Activated naive CD4-positive, alpha-beta T cell treated with anti-CD3 and anti-CD28 coated beads, Interleukin-2, amount 50 U/mL, for 16 hours (primary cell): ENCODE results near the gene ATP13A5.

Experiments
- DNase-seq: peaks from one replicate; pipeline ENCODE4 v3.0.0-alpha.2; 2020

Gene ATP13A5

GRCh38 chr3:193347521-193348501 is 30.7 kb downstream of the ATP13A5 start:
- no peak for DNase-seq

GRCh38 chr3:193346259-193346658 is 32.3 kb downstream of the ATP13A5 start:
- DNase-seq: no peak

DNA sequence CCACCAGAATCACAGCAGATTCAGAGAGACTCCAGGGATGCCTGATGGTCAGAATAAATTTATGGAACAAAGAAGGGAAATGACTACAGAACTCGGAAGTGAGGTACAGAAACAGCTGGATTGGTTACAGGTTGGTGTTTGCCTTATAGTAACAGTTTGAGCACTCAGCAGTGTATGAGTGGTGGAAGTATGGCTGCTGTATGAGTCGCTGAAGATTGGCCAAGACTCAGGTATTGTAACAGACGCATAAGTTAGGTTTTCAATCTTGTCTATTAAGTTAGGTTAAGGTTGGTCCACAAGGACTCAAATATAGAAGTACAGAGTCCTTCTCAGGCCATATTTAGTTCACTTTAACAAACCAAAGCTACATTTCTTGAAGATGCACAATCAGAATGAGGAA is 33.1 kb downstream of the ATP13A5 start:
- DNase-seq: no peak

GRCh38 chr3:193344486-193344885 is 34.1 kb downstream of the ATP13A5 start:
- DNase-seq: no peak

DNA sequence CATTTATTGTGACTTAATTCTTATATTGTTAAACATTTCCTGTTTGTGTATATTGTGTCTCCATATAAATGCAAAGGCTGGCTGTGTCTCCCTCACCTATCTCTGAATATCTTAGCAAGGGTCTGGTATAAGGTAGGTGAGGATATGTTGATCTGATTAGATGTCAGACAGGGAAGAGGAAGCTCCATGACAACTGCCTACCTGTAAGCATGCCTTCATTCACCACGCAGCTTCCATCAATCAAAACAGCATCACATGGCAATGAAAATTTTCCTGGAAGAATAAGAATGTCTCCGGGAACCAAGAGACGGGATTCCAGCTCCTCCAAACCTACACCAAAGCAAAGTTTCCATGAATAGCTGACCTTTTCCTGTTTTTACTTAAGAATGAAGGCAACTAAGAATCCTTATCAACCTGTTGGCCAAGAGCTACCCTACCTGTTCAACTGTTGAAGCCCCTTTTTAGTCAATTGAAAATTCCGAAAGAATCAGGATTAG is 34.8 kb downstream of the ATP13A5 start:
- no peak for DNase-seq

DNA sequence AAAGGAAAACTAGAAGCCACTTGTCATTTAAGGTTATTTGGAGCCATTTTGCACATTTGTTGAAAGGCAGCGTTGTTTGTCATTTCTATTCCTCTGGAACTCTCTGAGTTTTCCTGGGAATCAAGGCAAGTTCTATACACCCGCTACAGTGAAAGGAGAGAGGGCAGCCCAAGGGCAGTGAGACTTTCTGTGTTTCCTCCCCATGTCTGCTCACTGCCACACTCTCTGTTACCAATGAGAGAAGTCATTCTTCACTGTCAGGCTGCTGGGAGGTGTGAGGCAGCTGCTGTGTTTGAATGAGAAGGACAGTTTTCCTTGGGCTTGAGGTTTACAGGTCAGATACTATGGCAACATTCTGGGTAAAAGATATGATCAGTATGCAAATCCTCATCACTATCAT is 36.0 kb downstream of the ATP13A5 start:
- no peak for DNase-seq

- no peak for DNase-seq
Observed at GRCh38 chr3:193335031-193335430, 43.5 kb downstream of the ATP13A5 start.

DNA sequence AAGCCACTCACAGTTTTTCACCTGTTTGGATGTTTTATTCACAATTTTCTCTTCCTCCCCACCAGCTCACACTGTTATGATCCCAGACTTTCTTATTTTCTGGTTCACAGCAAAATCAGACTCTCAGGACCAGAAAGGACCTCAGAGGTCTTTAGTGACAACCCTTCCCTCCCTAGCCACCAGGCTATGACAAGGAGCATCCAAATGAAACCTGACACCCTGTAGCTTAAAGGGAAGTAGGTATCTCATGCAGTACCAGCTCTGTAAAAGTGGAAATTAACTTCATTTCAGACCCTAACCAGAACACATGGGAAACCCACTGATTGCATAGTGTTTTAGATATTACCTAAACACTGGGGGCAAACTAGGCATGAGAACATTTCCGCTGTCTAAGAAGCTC is 45.3 kb downstream of the ATP13A5 start:
- DNase-seq: no peak

DNA sequence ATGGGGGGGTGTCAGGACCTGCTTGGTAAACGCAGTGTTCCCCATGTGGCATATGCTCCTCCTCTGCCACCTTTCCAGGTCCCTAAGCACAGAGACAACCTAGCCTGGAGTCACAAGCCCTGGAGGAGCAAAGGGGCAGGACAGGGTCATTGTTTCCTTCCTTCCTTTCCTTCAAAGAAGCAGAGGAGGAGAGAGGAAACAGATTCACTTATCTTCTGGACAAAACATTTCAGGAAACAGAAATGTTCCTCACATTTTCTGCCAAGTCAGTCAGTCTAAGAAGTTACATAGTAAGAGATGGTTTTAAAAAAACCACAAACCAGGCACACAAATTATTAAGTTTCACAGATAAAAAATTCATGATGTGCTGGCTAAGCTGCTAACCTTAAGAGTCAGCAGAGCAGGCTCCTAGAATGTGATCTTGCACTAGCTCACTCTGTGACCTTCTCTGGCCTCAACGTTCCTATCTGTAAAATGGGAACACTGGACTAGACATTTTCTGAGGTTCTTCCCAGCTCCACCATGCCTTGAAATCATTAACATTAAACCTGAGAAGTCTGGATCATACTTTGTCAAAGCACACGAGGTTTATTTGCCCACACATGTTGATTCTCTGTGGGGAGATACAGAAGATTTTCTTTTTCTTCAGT is 47.9 kb downstream of the ATP13A5 start:
- no peak for DNase-seq

GRCh38 chr3:193317682-193318300 is 60.8 kb downstream of the ATP13A5 start:
- no peak for DNase-seq

DNA sequence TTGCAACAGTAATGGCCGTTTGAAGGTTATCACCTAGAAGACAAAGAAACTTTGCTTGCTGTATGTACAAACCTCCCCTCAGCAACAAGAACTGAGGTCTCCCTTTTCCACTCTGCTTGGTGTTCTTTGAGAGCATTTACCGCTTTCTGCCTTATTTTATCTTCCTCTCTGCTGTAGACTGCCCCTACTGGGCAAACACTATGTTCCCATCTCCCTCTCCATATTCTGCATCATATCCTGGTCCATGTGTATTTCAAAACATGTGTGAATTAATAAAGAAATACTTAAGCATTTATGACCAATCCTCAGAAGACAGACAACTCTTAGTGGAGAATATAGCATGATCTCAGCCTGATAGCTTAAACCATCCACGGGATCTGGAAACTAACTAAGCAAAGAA is 64.4 kb downstream of the ATP13A5 start:
- DNase-seq: no peak

DNA sequence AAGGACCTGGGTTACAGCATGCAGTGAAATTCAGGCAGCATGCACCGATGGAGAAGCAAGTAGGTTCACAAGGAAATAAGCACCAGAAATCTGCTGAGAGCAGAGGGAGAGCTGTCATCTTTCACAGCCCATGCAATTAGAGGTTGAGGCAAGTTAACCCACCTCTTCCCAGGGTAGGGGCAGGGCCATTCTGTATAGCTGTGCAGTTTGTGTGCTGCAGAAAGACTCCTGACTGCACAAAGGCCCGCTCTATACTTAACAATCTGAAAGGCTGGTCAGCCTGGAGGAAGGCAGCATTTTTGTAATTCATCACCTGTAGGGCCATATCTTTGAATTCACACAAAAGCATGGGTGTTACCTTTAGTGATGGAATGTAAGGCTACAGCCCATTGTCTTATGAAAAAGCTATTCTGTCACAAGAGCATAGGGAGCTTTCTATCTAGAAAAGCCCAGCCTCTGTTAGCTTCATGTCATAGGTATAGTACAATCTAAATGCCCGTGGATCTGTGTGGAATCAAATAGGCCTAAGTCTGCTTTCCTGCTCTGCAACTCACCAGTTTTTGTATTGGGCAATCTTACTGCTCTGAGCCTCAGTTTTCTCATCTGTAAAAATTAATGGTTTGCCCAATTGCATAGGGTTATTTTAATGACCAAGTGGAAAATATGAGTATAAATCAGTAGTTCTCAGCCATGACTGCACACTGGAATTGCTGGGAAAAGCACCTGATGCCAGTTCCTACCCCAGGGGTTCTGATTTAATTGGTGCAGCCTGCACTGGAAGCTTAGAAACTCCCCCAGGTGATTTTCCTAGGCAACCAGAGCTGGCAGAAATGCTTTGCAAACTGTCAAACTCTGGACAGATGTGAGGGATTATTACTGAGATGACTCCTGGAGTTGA is 65.2 kb downstream of the ATP13A5 start:
- no peak for DNase-seq

GRCh38 chr3:193310914-193311723 is 67.4 kb downstream of the ATP13A5 start:
- DNase-seq: no peak

DNA sequence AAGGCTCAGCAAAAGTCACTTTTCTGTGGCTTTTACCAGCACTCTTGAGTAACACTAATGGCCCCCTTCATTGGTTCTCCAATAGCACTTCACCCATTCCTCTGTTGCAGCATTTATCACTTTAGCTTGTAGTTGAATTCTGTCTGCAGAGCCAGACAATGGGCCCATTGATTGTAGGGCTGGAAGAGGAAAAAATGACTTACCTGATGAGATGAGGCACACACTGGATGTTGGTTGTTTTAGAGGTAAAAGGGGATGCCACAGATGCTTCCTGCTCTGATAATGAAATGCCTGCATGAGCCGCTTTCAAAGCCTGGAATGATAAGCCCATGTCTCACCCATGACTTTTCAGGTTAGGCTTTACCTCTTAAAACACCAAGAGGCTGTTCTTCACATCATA is 73.2 kb downstream of the ATP13A5 start:
- no peak for DNase-seq

- no peak for DNase-seq
Observed at GRCh38 chr3:193301433-193301832, 77.1 kb downstream of the ATP13A5 start.

DNA sequence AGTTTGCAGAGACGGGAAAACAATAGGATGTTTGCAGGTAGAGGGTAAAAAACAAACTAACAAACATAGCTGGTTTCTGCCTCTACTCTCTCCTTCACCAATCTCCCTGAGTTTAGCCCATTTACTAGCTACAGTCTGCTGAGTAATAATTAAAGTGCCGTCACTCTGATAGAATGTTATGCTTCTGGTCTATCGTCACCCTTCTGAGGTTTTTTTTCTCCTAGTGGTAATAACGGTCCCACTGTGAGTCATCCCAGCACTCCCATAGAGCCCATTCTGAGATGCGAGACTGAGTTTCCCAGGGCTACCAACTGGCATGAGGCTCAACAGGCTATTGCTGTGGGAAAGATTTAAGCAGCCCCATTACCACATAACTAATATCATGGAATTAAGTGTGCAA is 81.1 kb downstream of the ATP13A5 start:
- DNase-seq: no peak

GRCh38 chr3:193295985-193296384 is 82.6 kb downstream of the ATP13A5 start:
- DNase-seq: no peak

DNA sequence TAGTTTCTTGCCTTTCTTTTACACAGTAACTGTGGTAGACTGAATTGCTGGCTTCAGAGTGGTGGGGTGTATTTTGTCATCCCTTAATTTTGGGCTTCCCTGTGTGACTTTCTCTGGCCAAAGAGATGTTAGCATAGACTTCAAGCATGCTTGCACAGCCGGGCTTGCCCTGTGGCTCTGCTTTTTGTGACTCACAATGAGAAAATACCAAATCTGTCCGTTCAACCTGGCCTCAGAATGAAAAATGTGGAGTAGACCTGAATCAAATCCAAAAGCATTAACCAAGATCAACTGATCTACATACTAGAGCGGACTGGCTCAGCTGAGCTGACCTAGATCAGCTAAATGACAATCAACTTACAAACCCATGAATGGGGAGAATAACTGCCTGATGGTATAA is 86.2 kb downstream of the ATP13A5 start:
- no peak for DNase-seq

- no peak for DNase-seq
Observed at GRCh38 chr3:193271101-193271840, 107.3 kb downstream of the ATP13A5 start.

GRCh38 chr3:193270451-193270850 is 108.1 kb downstream of the ATP13A5 start:
- no peak for DNase-seq
